Activated CD4-positive, alpha-beta T cell treated with anti-CD3 and anti-CD28 coated beads, Interleukin-2, amount 50 U/mL, for 4 hours (primary cell): Measurements from ENCODE around the gene SENP7.
A peak's percentile ranks its signal among the peaks of the same experiment; 100 is the strongest.
"Not testable (repeated sequence)": the region's sequence is repeated elsewhere in the genome, so short reads cannot be mapped to it uniquely, and the experiment has no call there.

ENCODE experiments used
- DNase-seq, 2 experiments: peaks; one replicate each; pipeline ENCODE4 v3.0.0-alpha.2; 2020

The SENP7 gene

GRCh38 chr3:101512646-101513418 is at the start of gene SENP7:
SENP7 (minus strand) TSS chr3:101513212; CDS start chr3:101513130, 82 bp downstream.
- peak; percentile 62 to 66 for DNase-seq

- DNase-seq, result peak; percentile 89 to 90
Measured at GRCh38 chr3:101561630-101562328, 48.8 kb upstream of the SENP7 start, which contains the start of gene TRMT10C. TRMT10C (plus strand) TSS chr3:101561868; CDS start chr3:101564782, 2,914 bp downstream.

DNA sequence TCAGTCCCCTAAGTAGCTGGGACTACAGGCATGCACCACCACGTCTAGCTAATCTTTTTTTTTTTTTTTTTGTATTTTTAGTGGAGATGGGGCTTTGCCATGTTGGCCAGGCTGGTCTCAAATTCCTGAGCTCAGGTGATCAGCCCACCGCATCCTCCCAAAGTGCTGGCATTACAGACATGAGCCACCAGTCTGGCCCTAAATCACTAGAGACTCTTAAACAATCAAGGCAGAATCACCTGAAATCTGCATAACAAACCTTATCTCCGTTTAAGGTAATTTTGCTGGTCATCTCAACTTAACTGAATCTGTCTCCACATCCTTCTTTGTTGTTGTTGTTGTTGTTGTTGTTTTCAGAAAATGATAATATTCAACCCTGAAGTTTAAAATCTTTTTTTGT is 43.1 kb upstream of the SENP7 start:
- no peak for DNase-seq

GRCh38 chr3:101553381-101553780 is 40.4 kb upstream of the SENP7 start:
- not testable (repeated sequence) for DNase-seq

GRCh38 chr3:101551359-101552081 is 38.5 kb upstream of the SENP7 start:
- not testable (repeated sequence) for DNase-seq

DNA sequence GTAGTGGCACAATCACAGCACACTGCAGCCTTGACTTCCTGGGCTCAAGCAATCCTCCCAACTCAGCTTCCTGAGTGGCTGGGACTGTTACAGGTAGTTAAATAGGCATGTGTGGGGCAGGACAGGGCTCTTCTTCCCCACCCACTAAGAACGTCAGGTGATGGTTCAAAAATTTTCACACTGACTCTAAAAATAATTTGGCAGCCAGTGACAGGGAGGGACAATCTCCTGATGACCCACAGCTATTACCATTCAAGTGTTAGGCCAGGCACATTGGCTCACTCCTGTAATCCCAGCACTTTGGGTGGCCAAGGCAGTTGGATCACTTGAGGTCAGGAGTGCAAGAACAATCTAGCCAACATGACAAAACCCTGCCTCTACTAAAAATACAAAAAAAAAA is 36.5 kb upstream of the SENP7 start:
- no peak for DNase-seq

DNA sequence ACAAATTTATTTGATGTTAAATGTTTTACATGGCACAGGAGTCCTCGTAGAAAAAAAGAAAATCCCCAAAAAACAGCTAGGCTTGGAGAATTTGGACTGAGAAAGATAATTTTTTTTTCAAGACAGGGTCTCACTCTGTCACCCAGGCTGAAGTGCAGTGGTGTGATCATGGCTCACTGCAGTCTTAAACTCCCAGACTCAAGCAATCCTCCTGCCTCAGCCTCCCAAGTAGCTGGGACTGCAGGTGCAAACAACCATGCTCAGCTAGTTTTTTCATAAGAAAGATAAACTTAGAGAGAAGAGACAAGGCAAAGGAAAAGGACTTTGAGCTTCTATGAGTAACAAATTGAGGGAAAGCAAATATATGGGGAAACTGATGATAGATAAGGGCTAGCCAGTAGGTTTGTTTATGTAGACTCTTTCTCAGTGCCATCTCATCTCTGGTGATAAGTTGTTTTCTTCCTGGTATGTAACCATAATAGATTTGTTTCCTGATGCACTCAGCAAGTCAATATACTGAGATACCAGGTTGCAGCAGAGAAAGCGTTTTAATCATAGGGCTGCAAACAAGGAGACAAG is 35.6 kb upstream of the SENP7 start:
- no peak for DNase-seq

DNA sequence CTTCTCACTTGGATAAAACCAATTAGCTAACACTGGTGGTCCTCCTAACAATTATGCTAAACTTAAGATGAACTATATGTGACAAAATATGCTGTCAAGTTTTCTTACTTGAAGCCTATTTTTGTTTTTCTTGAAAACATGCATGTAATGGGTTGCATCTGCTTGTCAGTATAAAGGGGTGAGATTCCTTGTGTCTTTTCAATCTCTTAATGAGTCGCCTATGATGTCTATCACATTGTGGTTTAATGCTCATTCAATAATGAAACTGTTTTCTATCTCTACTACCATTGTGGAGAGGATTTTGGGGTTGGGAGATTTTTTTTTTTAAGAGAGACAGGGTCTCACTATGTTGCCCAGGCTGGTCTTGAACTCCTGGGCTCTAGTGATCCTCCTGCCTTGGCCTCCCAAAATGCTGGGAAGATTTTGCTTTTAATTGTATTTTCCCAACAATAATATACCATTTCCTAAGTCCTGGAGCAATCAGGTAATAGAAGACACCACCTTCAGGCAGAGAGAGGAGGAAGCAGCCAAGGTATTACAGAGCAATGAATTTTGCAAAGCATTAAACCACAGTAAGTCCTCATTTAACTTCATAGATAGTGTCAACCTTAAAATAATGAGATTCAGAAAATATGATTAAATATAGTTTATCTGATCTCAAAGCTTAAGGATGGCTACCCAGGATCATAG is 31.3 kb upstream of the SENP7 start:
- no peak for DNase-seq

GRCh38 chr3:101542957-101543356 is 29.9 kb upstream of the SENP7 start:
- no peak for DNase-seq

GRCh38 chr3:101536955-101537354 is 23.9 kb upstream of the SENP7 start:
- not testable (repeated sequence) for DNase-seq

- DNase-seq, result no peak
Measured at GRCh38 chr3:101536266-101536665, 23.3 kb upstream of the SENP7 start.

GRCh38 chr3:101535221-101535620 is 22.2 kb upstream of the SENP7 start:
- DNase-seq, result no peak

DNA sequence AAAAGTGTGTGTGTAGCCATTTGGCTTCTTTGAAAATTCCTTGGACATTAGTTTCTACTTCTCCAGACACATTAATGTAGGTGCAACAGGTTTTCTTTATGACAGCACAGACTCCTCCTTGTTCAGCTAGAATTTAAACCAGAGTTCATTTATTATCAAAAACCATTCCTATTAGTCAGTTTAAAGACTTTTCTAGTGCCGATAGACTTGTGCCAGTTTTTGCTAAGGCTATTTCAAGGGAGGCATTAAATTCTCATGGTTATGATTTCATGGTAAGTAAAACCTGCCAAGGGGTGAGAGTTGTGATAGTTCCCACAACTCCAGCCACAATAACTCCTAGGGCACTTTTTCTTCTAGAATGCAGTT is 20.6 kb upstream of the SENP7 start:
- DNase-seq, result no peak

DNA sequence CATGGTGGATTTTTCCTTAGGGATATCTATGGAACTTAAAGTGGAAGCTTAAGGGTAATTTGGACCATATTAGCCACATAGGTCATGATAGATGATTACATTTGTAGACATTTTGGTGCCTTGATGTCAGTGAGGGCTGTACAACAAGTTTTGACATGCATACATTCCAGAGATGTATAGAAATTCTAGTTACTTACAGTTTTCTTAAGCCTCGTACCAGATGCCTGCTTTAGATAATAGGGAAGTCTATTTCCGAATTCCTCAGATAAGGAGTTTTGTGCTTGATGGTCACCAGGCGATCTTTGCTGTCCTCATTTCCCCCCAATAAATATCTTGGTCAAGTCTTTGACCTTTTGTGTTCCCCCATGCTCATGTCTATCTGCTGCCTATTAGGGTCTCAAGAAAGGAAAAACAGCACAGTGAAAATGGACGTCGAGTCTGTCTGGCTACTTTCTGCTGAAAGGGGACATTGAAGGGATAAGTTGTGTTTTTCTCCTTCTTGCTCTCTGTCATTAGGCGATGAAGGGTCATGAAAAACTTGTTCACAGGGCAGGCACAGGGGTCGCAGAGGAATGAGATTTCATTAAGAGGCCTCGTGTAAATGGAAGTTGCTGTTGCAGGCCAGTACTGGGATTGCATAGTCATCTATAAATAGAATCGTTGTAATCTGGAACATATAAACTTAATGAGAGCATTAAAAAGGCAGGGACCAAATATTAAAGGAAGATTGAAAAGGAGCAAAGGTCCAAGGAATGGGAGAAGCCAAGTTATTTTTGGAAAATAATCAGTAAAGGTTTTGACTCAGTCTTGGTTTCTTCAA is 20.0 kb upstream of the SENP7 start:
- DNase-seq, result no peak

DNA sequence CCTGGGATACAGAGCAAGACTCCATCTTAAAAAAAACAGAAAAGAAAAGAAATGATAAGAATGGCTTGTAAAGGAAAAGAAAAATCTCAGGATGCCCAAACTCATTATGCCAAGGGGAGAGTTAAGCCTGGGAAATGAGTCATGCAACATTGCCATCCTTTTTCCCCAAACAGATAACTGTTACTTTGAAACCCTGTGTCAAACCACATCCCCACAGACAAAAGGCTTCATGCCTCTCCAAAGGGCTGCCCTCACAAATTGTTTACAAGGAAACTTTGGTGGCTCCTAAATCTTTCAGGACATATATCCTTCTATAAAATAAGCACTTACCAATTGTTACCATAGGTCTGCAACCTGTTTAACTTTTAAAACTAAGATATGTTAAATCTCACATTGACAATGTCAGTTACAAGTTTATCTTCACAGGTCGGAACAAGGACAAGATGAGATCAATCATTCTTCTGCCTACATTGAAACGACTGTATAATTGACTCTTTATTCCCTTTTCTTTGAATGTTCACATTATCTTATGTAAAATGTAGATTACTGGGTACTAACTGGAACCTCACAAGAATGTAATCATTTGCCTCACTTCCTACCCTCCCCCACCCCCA is 18.6 kb upstream of the SENP7 start:
- DNase-seq, result no peak

- DNase-seq, result no peak
Measured at GRCh38 chr3:101530686-101531047, 17.7 kb upstream of the SENP7 start.

DNA sequence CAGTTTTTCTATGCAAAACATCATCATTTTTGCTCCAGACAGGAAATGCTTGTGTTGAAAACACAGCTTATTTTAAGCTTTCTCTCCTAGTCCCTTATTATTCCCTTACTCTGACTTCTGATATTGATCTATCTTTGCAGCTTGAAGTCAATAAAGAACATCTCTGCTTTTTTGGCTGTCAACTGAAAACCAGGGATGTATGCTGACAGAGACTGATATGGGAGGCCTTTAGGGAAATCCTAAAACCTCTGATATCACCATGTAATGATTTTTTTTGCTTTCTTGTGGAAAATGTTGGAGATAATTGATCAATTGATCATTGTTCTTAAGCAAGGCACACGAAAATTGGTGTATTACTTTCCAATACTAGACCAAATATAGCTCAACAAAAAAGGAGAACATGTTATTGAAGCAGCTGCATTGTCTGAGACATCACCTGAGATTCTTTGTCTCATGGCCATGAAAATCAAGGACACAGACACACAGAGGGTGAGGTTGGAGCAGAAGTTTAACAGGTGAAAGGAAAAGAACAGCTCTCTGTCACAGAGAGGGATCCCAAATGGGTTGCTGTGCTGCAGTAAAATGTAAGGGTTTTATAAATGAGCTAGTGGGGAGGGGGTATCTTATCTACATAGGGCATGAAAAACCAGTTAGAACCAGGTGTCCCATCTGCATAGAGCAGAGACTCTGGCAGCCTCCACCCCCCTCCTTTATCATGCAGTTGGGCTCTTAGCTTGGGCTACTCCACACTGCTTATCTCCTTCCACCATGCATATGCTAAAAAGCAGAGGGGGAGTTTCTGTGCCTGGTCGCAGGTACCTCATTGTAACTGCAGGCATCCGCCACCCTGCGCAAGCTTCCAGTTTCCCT is 17.0 kb upstream of the SENP7 start:
- DNase-seq, result no peak

GRCh38 chr3:101527906-101528305 is 14.9 kb upstream of the SENP7 start:
- DNase-seq, result no peak

DNA sequence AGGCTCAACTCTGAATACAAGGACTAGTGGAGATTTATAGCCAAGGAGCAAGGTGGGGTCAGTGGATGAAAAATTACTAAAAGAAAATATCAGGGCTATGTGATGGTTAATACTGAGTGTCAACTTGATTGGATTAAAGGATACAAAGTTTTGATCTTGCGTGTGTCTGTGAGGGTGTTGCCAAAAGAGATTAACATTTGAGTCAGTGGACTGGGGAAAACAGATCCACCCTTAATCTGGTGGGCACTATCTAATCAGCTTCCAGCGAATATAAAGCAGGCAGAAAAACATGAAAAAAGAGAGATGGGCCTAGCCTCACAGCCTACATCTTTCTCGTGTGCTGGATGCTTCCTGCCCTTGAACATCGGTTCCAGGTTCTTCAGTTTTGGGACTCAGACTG is 14.4 kb upstream of the SENP7 start:
- no peak for DNase-seq

GRCh38 chr3:101521211-101521701 is 8.2 kb upstream of the SENP7 start:
- DNase-seq, result peak in 1 of 2 experiments; percentile 14
